GM23338 (cell line): Measurements from ENCODE around the gene TTC33. TPM values are rescaled to one million over a fixed set of nuclear protein-coding genes. Genes with fewer than 3 reads are reported as not detected.

ENCODE experiments used
- ATAC-seq: fragments of 200-7000 bp; cut with Tn5 transposase; 3 replicates; pipeline ENCODE4 v1.9.1; 2020
- DNase-seq: peaks from one replicate; pipeline ENCODE4 v3.0.0-alpha.2; 2015; ENCODE audit warnings: low spot score
- H2AFZ ChIP-seq: fragments of 200-600 bp; sonication (generic); 2 replicates; pipeline ENCODE4 v1.8.0; 2016; ENCODE audit warnings: antibody characterized with exemption, mild to moderate bottlenecking, moderate library complexity
- H3F3A ChIP-seq: fragments of 200-600 bp; sonication (generic); replicated peaks from 2 replicates; pipeline ENCODE4 v1.8.0; 2017; ENCODE audit warnings: antibody characterized with exemption, mixed run types, low read depth
- H3K27ac ChIP-seq: fragments of 200-600 bp; sonication (generic); 2 replicates; pipeline ENCODE4 v1.6.1; 2016; ENCODE audit warnings: low read depth
- H3K27me3 ChIP-seq: fragments of 200-600 bp; sonication (generic); 2 replicates; pipeline ENCODE4 v1.8.0; 2016; ENCODE audit warnings: mild to moderate bottlenecking, mixed run types, moderate library complexity; ENCODE audit not compliant: insufficient read depth
- H3K36me3 ChIP-seq: fragments of 200-600 bp; sonication (generic); 2 replicates; pipeline ENCODE4 v1.8.0; 2016; ENCODE audit warnings: mild to moderate bottlenecking; ENCODE audit not compliant: insufficient read depth
- H3K4me1 ChIP-seq: fragments of 200-600 bp; sonication (generic); 2 replicates; pipeline ENCODE4 v1.8.0; 2016; ENCODE audit warnings: mild to moderate bottlenecking, moderate library complexity; ENCODE audit not compliant: insufficient read depth
- H3K4me2 ChIP-seq: fragments of 200-600 bp; sonication (generic); 2 replicates; pipeline ENCODE4 v1.7.1; 2017; ENCODE audit warnings: mixed run types
- H3K4me3 ChIP-seq: fragments of 200-600 bp; sonication (generic); 2 replicates; pipeline ENCODE4 v1.6.1; 2016; ENCODE audit warnings: mixed run types
- H3K79me2 ChIP-seq: fragments of 200-600 bp; sonication (generic); replicated peaks from 2 replicates; pipeline ENCODE4 v1.8.0; 2017; ENCODE audit warnings: mild to moderate bottlenecking; ENCODE audit not compliant: insufficient read depth
- H3K9me2 ChIP-seq: fragments of 200-600 bp; sonication (generic); 2 replicates; pipeline ENCODE4 v1.8.0; 2017; ENCODE audit not compliant: insufficient read depth
- H4K20me1 ChIP-seq: fragments of 200-600 bp; sonication (generic); replicated peaks from 2 replicates; pipeline ENCODE4 v1.8.0; 2017; ENCODE audit warnings: mild to moderate bottlenecking; ENCODE audit not compliant: insufficient read depth
- H3K27ac Mint-ChIP-seq: 2 replicates; pipeline ENCODE4 v1.8.0; 2020; ENCODE audit warnings: inconsistent platforms, mild to moderate bottlenecking, moderate library complexity, mixed read lengths
- H3K27me3 Mint-ChIP-seq: 3 replicates; pipeline ENCODE4 v1.8.0; 2022; ENCODE audit warnings: low read depth, mild to moderate bottlenecking, moderate library complexity, mixed read lengths, inconsistent platforms; ENCODE audit not compliant: insufficient read depth, poor library complexity
- H3K36me3 Mint-ChIP-seq: 3 replicates; pipeline ENCODE4 v1.8.0; 2021; ENCODE audit warnings: low read depth, mild to moderate bottlenecking, inconsistent platforms, moderate library complexity, mixed read lengths
- H3K4me1 Mint-ChIP-seq: 3 replicates; pipeline ENCODE4 v1.8.0; 2020; ENCODE audit warnings: mild to moderate bottlenecking, inconsistent platforms, mixed read lengths
- H3K4me3 Mint-ChIP-seq: 3 replicates; pipeline ENCODE4 v1.8.0; 2021; ENCODE audit warnings: moderate library complexity, mild to moderate bottlenecking, inconsistent platforms, mixed read lengths
- H3K9me3 Mint-ChIP-seq: 3 replicates; pipeline ENCODE4 v1.8.0; 2020; ENCODE audit warnings: moderate library complexity, mild to moderate bottlenecking, inconsistent platforms, mixed read lengths
- CREB1 ChIP-seq: fragments of 250-450 bp; sonication (Bioruptor Pico); IDR thresholded peaks from 2 replicates; pipeline ENCODE4 v1.5.0; 2020; ENCODE audit warnings: low read depth, mild to moderate bottlenecking, moderate library complexity
- CTCF ChIP-seq, 2 experiments: fragments of 200-600 bp in 1 of 2; sonication (generic) in 1 of 2; conservative IDR thresholded peaks; 2 replicates each; pipeline versions ENCODE4 v1.5.1 to v1.6.1; 2016 to 2017; ENCODE audit warnings: antibody characterized with exemption in 2 of 2, low read depth in 2 of 2, mild to moderate bottlenecking in 2 of 2, moderate library complexity in 1 of 2
- ETS1 ChIP-seq: IDR thresholded peaks from 2 replicates; pipeline ENCODE4 v1.6.1; 2016; ENCODE audit warnings: antibody characterized with exemption
- EZH2 ChIP-seq: fragments of 200-600 bp; sonication (generic); IDR thresholded peaks from one replicate; pipeline ENCODE4 v1.8.0; 2017; ENCODE audit warnings: antibody characterized with exemption, mild to moderate bottlenecking, low read depth; ENCODE audit not compliant: unreplicated experiment
- EZH2phosphoT487 ChIP-seq: fragments of 200-600 bp; sonication (generic); IDR thresholded peaks from one replicate; pipeline ENCODE4 v1.8.1; 2018; ENCODE audit warnings: antibody characterized with exemption; ENCODE audit not compliant: unreplicated experiment
- JUNB ChIP-seq: IDR thresholded peaks from one replicate; pipeline ENCODE4 v1.6.1; 2016; ENCODE audit warnings: antibody characterized with exemption; ENCODE audit not compliant: unreplicated experiment
- NANOG ChIP-seq: IDR thresholded peaks from 2 replicates; pipeline ENCODE4 v1.6.1; 2016; ENCODE audit warnings: antibody characterized with exemption, borderline replicate concordance
- POLR2AphosphoS5 ChIP-seq: IDR thresholded peaks from 2 replicates; pipeline ENCODE4 v1.6.1; 2016; ENCODE audit warnings: antibody characterized with exemption, low read depth
- REST ChIP-seq: IDR thresholded peaks from one replicate; pipeline ENCODE4 v1.6.1; 2018; ENCODE audit warnings: antibody characterized with exemption; ENCODE audit not compliant: unreplicated experiment
- STAT1 ChIP-seq: IDR thresholded peaks from one replicate; pipeline ENCODE4 v1.6.1; 2016; ENCODE audit warnings: antibody characterized with exemption; ENCODE audit not compliant: unreplicated experiment
- ZNF114 ChIP-seq: fragments of 250-450 bp; sonication (Bioruptor Pico); IDR thresholded peaks from 2 replicates; pipeline ENCODE4 v1.5.0; 2020; ENCODE audit warnings: mild to moderate bottlenecking, moderate library complexity
- polyA plus RNA-seq: library from polyadenylated mRNA; unstranded; fragments of >200 nt; fragmentation: Nextera tagmentation; extraction: Ambion mirVana; gene quantifications from 2 replicates; pipeline ENCODE4 v1.2.1, GENCODE V29; 2016
- total RNA-seq: library from RNA; depleted of rRNA; stranded (reverse); fragments of >200 nt; shearing (Covaris generic); gene quantifications from 2 replicates; pipeline ENCODE4 v1.2.3, GENCODE V29; 2014

Gene TTC33
- total and polyA plus RNA-seq, 2 experiments from 2014 or later: 4.1 to 11.5 TPM

GRCh38 chr5:40778133-40778532 lies 22.4 kb upstream of the TTC33 start (continued):
- TF ChIP-seq EZH2 (no peak), REST (no peak), CREB1 (CRISPR knock-in tag) (no peak), EZH2phosphoT487 (no peak), ETS1 (no peak), JUNB (no peak)

- Mint-ChIP-seq H3K4me1 (no peaks in the 10 kb centered on the region; the same call in 1 of the 3 replicates), H3K27ac (no peak overlapping the region), H3K4me3 (no peak overlapping the region), H3K36me3 (peaks cover 26% of the 10 kb centered on the region), H3K9me3 (no peaks in the 10 kb centered on the region), H3K27me3 (peaks cover 1% of the 10 kb centered on the region)
- DNase-seq (no peak), ATAC-seq (no peak)
- H3K4me3 ChIP-seq: no peak overlapping the region
- no peak overlapping the region for H3K27ac ChIP-seq
- no peak overlapping the region for H3K4me2 ChIP-seq
- H3K36me3 ChIP-seq: peaks cover 16% of the 10 kb centered on the region; the same call in 1 of the 2 replicates
- H3K27me3 ChIP-seq: no peaks in the 10 kb centered on the region
- TF ChIP-seq POLR2AphosphoS5: no peak
- no peak for TF ChIP-seq NANOG
- TF ChIP-seq JUNB: no peak
- H2AFZ ChIP-seq: no peak overlapping the region
- H4K20me1 ChIP-seq: 0 out of 2 replicates have a peak, but pooled peaks cover 3% of the 10 kb centered on the region
- peaks cover 42% of the 10 kb centered on the region for H3K79me2 ChIP-seq
- no peaks in the 10 kb centered on the region for H3K9me2 ChIP-seq
- H3F3A ChIP-seq: no peaks in the 10 kb centered on the region
- H3K4me1 ChIP-seq: no peaks in the 10 kb centered on the region
Observed at GRCh38 chr5:40776658-40776977, 20.9 kb upstream of the TTC33 start.

- TF ChIP-seq JUNB (no peak), STAT1 (no peak), EZH2phosphoT487 (no peak), CTCF (conservative IDR thresholded peaks at IDR 0.05; ENCODE audit: low read depth in 2 of 2) (no peak), ZNF114 (CRISPR knock-in tag) (no peak)
- Mint-ChIP-seq H3K4me1 (no peaks in the 10 kb centered on the region; the same call in 1 of the 3 replicates), H3K27ac (no peak overlapping the region), H3K4me3 (no peak overlapping the region), H3K9me3 (no peaks in the 10 kb centered on the region), H3K36me3 (peaks cover 26% of the 10 kb centered on the region), H3K27me3 (peaks cover 1% of the 10 kb centered on the region)
- ATAC-seq (no peak), DNase-seq (no peak)
- peaks cover 36% of the 10 kb centered on the region for H3K79me2 ChIP-seq
- 0 out of 2 replicates have a peak, but pooled peaks cover 3% of the 10 kb centered on the region for H4K20me1 ChIP-seq
- H2AFZ ChIP-seq: no peak overlapping the region
- no peaks in the 10 kb centered on the region for H3F3A ChIP-seq
- H3K9me2 ChIP-seq: no peaks in the 10 kb centered on the region
- peaks cover 16% of the 10 kb centered on the region; the same call in 1 of the 2 replicates for H3K36me3 ChIP-seq
- no peaks in the 10 kb centered on the region for H3K4me1 ChIP-seq
- H3K4me2 ChIP-seq: no peak overlapping the region
- H3K27me3 ChIP-seq: no peaks in the 10 kb centered on the region
- H3K27ac ChIP-seq: no peak overlapping the region
- no peak overlapping the region for H3K4me3 ChIP-seq
Observed at GRCh38 chr5:40775846-40776657, 20.3 kb upstream of the TTC33 start.
